ENCODE data around the gene THSD8. TPM values are rescaled to one million over a fixed set of nuclear protein-coding genes. Genes with fewer than 3 reads are reported as not detected.

THSD8 gene
- total and polyA plus RNA-seq, 2 of the 8 experiments (the other 6 are each of a cell fraction or from before 2014, with no cell fraction given) = 8.2 to 42.3 TPM

DNA sequence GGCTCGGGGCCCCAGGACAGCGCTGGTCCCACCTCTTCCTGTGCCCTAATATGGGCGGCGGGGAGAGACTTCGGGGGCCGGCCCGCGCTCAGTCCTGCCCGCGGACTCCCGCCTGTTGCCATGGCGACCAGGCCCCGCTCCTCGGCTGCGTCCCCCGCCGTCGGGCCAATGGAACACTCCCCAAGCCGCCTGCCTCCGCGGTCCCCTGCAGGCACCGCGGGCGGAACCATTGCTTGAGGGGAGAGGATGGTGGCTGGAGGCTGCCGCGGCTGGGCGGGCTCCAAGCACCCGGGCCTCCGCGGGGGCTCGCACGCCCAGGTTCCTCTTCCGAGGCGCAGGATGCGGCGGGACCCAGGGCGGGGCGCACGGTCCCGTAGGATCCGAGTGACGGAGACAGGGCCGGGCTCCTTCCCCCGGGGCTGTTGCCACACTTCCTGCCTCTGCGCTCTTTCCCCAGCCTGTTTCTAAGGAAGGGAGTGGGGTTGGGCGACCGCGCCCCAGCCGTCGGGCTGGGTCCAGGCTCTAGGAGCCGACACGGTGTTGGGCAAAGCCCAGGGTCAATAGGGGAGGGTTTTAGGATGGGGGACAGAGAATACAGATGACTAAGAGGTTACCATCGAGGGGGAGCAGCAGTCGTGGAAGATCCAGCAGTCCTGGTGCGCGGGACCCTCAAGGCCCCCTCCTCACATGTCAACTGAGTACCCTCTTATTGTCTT is 11.8 kb upstream of the THSD8 start (continued):
- TF ChIP-seq NANOG (IDR thresholded peaks at IDR 0.05; ENCODE audit: insufficient read depth, low read depth, low read length, poor library complexity, severe bottlenecking) (peak; percentile 32), RFX5 (IDR thresholded peaks at IDR 0.05; ENCODE audit: borderline replicate concordance, low read depth, low read length) (no peak; the same call in 1 of the 2 replicates), EGR1 (IDR thresholded peaks at IDR 0.05; ENCODE audit: borderline replicate concordance, low read depth, low read length) (peak; percentile 61; the same call in 1 of the 2 replicates), GABPA (IDR thresholded peaks at IDR 0.05; ENCODE audit: borderline replicate concordance, insufficient read depth, low read length) (0 out of 2 replicates have a peak, but pooled peaks have one; percentile 30), SUZ12 (IDR thresholded peaks at IDR 0.05; ENCODE audit: low read length) (no peak)

Measured in H1 (cell line).